Measurements from ENCODE around the gene EEF1AKMT1. TPM values are rescaled to one million over a fixed set of nuclear protein-coding genes. Genes with fewer than 3 reads are reported as not detected.

Gene EEF1AKMT1, protein sequence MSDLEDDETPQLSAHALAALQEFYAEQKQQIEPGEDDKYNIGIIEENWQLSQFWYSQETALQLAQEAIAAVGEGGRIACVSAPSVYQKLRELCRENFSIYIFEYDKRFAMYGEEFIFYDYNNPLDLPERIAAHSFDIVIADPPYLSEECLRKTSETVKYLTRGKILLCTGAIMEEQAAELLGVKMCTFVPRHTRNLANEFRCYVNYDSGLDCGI
- polyA plus RNA-seq: 4.5 and 8.2 TPM in 2 replicates
- polyA minus RNA-seq: 3.2 and 5.7 TPM in 2 replicates

DNA sequence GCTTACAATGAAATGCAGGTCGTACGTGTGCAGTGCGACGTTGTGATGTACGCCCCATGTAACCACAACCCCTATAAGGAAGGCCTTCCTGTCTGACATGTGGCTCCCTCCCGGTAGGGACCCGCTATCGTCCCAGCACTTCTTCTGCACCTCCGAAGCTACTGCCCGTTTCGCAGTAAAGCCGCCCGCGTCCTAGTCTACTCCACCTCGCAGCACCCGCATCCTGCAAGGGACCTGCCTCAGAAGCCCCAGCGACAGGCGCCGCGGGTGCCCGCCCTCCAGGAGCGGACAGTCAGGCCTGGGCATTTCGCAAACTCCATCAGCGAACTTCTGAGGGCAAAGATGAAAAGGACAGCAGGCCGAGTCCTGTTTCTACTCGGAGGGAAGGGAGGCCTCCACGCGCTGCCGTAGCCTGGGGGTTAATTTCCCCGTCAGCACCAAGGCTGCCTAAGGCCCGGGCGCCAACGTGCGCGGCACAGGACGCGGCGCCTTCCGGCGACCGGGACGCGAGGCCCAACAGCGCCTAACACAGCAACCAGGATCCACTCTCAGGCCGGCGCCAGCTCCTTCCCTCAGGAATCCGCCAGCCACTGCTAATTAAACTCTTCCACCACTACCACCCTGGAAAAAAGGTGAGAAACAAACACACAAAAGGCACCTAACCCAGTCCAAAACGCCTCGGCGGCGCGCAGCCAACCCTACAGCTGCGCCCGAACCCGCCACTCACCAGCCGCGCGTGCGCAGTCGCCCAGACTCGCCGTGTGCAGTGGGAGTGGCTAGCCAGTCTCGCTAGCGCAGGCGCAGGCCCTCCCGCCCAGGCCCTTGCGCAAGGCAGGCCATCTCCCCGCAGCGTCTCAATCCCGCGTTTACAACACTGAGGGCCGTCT, at the start of gene EEF1AKMT1:
Gene EEF1AKMT1, minus strand, starts transcription at position 768 of the 887 bp plus-strand sequence. CDS start 16,363 bp downstream, outside the sequence.
- H3K9me2 ChIP-seq (ENCODE audit: insufficient read depth, low read length): no peaks in the 10 kb centered on the region
- H3K4me2 ChIP-seq (ENCODE audit: low read length): peak within 1 kb of the TSS; percentile 33
- TF ChIP-seq EZH2 (IDR thresholded peaks at IDR 0.05; ENCODE audit: borderline replicate concordance, insufficient read depth, low read length, poor library complexity, severe bottlenecking): no peak
- peak; percentile 81 for TF ChIP-seq POLR2AphosphoS5 (IDR thresholded peaks at IDR 0.05)
- no peak for TF ChIP-seq RAD21 (conservative IDR thresholded peaks at IDR 0.05)
- TF ChIP-seq, protein P1, sequence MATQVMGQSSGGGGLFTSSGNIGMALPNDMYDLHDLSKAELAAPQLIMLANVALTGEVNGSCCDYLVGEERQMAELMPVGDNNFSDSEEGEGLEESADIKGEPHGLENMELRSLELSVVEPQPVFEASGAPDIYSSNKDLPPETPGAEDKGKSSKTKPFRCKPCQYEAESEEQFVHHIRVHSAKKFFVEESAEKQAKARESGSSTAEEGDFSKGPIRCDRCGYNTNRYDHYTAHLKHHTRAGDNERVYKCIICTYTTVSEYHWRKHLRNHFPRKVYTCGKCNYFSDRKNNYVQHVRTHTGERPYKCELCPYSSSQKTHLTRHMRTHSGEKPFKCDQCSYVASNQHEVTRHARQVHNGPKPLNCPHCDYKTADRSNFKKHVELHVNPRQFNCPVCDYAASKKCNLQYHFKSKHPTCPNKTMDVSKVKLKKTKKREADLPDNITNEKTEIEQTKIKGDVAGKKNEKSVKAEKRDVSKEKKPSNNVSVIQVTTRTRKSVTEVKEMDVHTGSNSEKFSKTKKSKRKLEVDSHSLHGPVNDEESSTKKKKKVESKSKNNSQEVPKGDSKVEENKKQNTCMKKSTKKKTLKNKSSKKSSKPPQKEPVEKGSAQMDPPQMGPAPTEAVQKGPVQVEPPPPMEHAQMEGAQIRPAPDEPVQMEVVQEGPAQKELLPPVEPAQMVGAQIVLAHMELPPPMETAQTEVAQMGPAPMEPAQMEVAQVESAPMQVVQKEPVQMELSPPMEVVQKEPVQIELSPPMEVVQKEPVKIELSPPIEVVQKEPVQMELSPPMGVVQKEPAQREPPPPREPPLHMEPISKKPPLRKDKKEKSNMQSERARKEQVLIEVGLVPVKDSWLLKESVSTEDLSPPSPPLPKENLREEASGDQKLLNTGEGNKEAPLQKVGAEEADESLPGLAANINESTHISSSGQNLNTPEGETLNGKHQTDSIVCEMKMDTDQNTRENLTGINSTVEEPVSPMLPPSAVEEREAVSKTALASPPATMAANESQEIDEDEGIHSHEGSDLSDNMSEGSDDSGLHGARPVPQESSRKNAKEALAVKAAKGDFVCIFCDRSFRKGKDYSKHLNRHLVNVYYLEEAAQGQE (IDR thresholded peaks at IDR 0.05; ENCODE audit: borderline replicate concordance): no peak
- TF ChIP-seq, protein P2, sequence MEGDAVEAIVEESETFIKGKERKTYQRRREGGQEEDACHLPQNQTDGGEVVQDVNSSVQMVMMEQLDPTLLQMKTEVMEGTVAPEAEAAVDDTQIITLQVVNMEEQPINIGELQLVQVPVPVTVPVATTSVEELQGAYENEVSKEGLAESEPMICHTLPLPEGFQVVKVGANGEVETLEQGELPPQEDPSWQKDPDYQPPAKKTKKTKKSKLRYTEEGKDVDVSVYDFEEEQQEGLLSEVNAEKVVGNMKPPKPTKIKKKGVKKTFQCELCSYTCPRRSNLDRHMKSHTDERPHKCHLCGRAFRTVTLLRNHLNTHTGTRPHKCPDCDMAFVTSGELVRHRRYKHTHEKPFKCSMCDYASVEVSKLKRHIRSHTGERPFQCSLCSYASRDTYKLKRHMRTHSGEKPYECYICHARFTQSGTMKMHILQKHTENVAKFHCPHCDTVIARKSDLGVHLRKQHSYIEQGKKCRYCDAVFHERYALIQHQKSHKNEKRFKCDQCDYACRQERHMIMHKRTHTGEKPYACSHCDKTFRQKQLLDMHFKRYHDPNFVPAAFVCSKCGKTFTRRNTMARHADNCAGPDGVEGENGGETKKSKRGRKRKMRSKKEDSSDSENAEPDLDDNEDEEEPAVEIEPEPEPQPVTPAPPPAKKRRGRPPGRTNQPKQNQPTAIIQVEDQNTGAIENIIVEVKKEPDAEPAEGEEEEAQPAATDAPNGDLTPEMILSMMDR (IDR thresholded peaks at IDR 0.05; ENCODE audit: poor library complexity, severe bottlenecking): no peak
- no peak for TF ChIP-seq TAF1 (IDR thresholded peaks at IDR 0.05; ENCODE audit: low read depth)
- no peak for TF ChIP-seq MXI1 (conservative IDR thresholded peaks at IDR 0.05; ENCODE audit: poor library complexity, severe bottlenecking)
- TF ChIP-seq SMC3 (conservative IDR thresholded peaks at IDR 0.05; ENCODE audit: poor library complexity): no peak
- no peak for TF ChIP-seq EP300 (conservative IDR thresholded peaks at IDR 0.05; ENCODE audit: poor library complexity, severe bottlenecking)
- H3K9me3 ChIP-seq (ENCODE audit: low read length): peaks cover 8% of the 10 kb centered on the region
- no peaks in the 10 kb centered on the region for H4K20me1 ChIP-seq (ENCODE audit: insufficient read depth)
- H3K27ac ChIP-seq (ENCODE audit: low read length): peak within 1 kb of the TSS; percentile 69
- no peaks in the 10 kb centered on the region for H3K27me3 ChIP-seq (ENCODE audit: insufficient read depth, low read depth, low read length)
- peak within 1 kb of the TSS; percentile 46 for H2AFZ ChIP-seq (ENCODE audit: low read depth, low read length)
- peak within 1 kb of the TSS; percentile 71 for H3K9ac ChIP-seq (ENCODE audit: low read length)
- H3F3A ChIP-seq (ENCODE audit: insufficient read depth, low read length, poor library complexity, severe bottlenecking): no peaks in the 10 kb centered on the region
- H3K79me2 ChIP-seq (replicated peaks; ENCODE audit: insufficient read depth, low read length): no peaks in the 10 kb centered on the region
- peak within 1 kb of the TSS; percentile 72 for H3K4me3 ChIP-seq (ENCODE audit: low read length)
- no peaks in the 10 kb centered on the region for H3K36me3 ChIP-seq (ENCODE audit: insufficient read depth, low read length)

DNA sequence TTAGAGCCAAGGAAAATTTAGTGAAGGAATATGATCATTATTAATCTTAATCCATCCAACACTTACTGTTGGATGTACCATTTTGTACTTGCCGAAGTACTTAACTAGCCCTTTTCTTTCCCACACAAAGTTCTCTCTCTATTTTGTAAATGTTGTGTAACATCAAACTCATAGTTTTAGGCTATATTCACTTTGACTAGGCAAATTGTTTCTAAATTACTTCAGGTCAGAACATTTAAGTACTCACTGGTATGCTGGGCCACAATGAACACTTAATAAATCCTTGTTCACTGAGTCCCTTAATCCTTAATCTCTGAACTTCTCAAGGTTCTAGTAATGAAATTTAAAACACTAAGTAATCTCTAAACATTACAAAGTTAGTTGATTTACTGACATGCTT, 49.3 kb upstream of the EEF1AKMT1 start:
- Histone ChIP-seq H4K20me1 (ENCODE audit: insufficient read depth) (no peaks in the 10 kb centered on the region), H3K27ac (ENCODE audit: low read length) (no peak overlapping the region), H3K79me2 (replicated peaks; ENCODE audit: insufficient read depth, low read length) (no peaks in the 10 kb centered on the region), H2AFZ (ENCODE audit: low read depth, low read length) (no peak overlapping the region), H3F3A (ENCODE audit: insufficient read depth, low read length, poor library complexity, severe bottlenecking) (no peaks in the 10 kb centered on the region), H3K36me3 (ENCODE audit: insufficient read depth, low read length) (no peaks in the 10 kb centered on the region), H3K9me2 (ENCODE audit: insufficient read depth, low read length) (no peaks in the 10 kb centered on the region), H3K4me2 (ENCODE audit: low read length) (no peak overlapping the region), H3K4me3 (ENCODE audit: low read length) (no peak overlapping the region), H3K9ac (ENCODE audit: low read length) (no peak overlapping the region), H3K9me3 (ENCODE audit: low read length) (no peaks in the 10 kb centered on the region), H3K27me3 (ENCODE audit: insufficient read depth, low read depth, low read length) (no peaks in the 10 kb centered on the region)
- TF ChIP-seq, protein P1 (IDR thresholded peaks at IDR 0.05; ENCODE audit: borderline replicate concordance): no peak
- no peak for TF ChIP-seq MXI1 (conservative IDR thresholded peaks at IDR 0.05; ENCODE audit: poor library complexity, severe bottlenecking)
- no peak for TF ChIP-seq POLR2AphosphoS5 (IDR thresholded peaks at IDR 0.05)
- no peak for TF ChIP-seq RAD21 (conservative IDR thresholded peaks at IDR 0.05)
- TF ChIP-seq TAF1 (IDR thresholded peaks at IDR 0.05; ENCODE audit: low read depth): no peak
- TF ChIP-seq, protein P2 (IDR thresholded peaks at IDR 0.05; ENCODE audit: poor library complexity, severe bottlenecking): no peak
- no peak for TF ChIP-seq EP300 (conservative IDR thresholded peaks at IDR 0.05; ENCODE audit: poor library complexity, severe bottlenecking)
- TF ChIP-seq SMC3 (conservative IDR thresholded peaks at IDR 0.05; ENCODE audit: poor library complexity): no peak
- TF ChIP-seq EZH2 (IDR thresholded peaks at IDR 0.05; ENCODE audit: borderline replicate concordance, insufficient read depth, low read length, poor library complexity, severe bottlenecking): no peak
